B cell (primary cell): ENCODE results near the gene CCDC106.

Experiments used
- CTCF ChIP-seq: fragments of 200-600 bp; IDR thresholded peaks from one replicate; pipeline ENCODE4 v1.8.0; 2022; ENCODE audit warnings: antibody characterized with exemption, mild to moderate bottlenecking
- EZH2 ChIP-seq: IDR thresholded peaks from 2 replicates; pipeline ENCODE4 v1.6.1; 2012; ENCODE audit warnings: borderline replicate concordance, low read depth, mild to moderate bottlenecking, moderate library complexity, low read length; ENCODE audit not compliant: insufficient read depth, poor library complexity, severe bottlenecking

- TF ChIP-seq CTCF (no peak), EZH2 (no peak)
Measured at GRCh38 chr19:55694656-55695491, 46.9 kb downstream of the CCDC106 start.
